Mesothelial cell of epicardium (in vitro differentiated cells): ENCODE measurements around the gene PDGFC. TPM values are rescaled to one million over a fixed set of nuclear protein-coding genes. Genes with fewer than 3 reads are reported as not detected.

Experiments used
- DNase-seq, 2 experiments: peaks; one replicate each; pipeline ENCODE4 v3.0.0; 2021; ENCODE audit warnings: low spot score in 2 of 2; ENCODE audit not compliant: unreplicated experiment in 2 of 2
- H3K27ac Mint-ChIP-seq: 2 replicates; pipeline ENCODE4 v1.8.0; 2021; ENCODE audit warnings: mixed read lengths
- H3K27me3 Mint-ChIP-seq: 2 replicates; pipeline ENCODE4 v1.8.0; 2021; ENCODE audit warnings: low read depth, mixed read lengths
- H3K36me3 Mint-ChIP-seq: 2 replicates; pipeline ENCODE4 v1.8.0; 2021; ENCODE audit warnings: mixed read lengths
- H3K4me1 Mint-ChIP-seq: 2 replicates; pipeline ENCODE4 v1.8.0; 2021; ENCODE audit warnings: mixed read lengths
- H3K4me3 Mint-ChIP-seq: 2 replicates; pipeline ENCODE4 v1.8.0; 2021; ENCODE audit warnings: mild to moderate bottlenecking, moderate library complexity, mixed read lengths
- H3K9me3 Mint-ChIP-seq: 2 replicates; pipeline ENCODE4 v1.8.0; 2021; ENCODE audit warnings: mixed read lengths
- total RNA-seq: library from RNA; stranded (reverse); gene quantifications from 3 replicates; pipeline ENCODE4 v1.2.1, GENCODE V29; 2021
- TF ChIP-seq, protein P1 (sequence below): fragments of 200-600 bp; sonication (generic); IDR thresholded peaks from one replicate; pipeline ENCODE4 v1.5.0; 2021; ENCODE audit warnings: antibody characterized with exemption; ENCODE audit not compliant: unreplicated experiment

Gene PDGFC
- total RNA-seq, 1 donor from 2014 or later, result 83.5 TPM

DNA sequence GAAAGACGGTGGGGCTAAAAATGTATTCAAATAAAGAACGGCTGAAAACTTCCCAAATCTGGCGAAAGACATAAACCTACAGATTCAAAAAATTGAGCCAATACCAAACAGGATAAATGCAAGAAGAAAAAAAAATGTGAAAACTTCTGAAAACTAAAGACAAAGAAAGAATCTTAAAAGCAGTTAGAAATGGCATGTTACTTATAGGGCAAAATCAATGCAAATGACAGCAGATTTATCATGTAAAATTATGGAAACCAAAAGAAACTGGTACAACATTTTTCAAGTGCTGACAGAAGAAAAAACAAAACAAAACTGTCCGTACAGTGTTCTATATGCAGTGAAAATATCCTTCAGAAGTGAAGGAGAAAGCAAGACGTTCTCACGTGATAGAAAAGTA lies 239.0 kb downstream of the PDGFC start:
- H3K36me3 Mint-ChIP-seq, result peaks cover 16% of the 10 kb centered on the region

DNA sequence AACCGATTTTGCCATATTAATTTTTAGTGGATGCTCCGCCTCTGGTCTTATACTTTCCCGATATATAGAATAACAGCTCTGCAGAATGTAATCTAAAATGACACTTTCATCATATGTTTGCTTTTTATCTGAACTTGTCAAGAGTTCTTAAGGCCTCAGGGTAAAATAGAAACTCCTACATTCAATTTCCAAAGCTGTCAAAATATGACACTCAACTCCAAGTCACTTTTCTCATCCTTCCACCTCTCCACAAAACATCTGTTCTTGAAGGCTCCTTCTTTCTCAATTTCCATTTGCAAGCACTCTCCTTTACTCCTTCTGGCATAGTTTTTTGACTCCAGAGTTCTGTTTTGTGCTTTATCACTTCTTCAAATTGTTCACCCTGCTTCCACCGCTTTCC lies 242.2 kb downstream of the PDGFC start:
- H3K4me3 Mint-ChIP-seq, result no peak overlapping the region
- TF ChIP-seq, protein P1, sequence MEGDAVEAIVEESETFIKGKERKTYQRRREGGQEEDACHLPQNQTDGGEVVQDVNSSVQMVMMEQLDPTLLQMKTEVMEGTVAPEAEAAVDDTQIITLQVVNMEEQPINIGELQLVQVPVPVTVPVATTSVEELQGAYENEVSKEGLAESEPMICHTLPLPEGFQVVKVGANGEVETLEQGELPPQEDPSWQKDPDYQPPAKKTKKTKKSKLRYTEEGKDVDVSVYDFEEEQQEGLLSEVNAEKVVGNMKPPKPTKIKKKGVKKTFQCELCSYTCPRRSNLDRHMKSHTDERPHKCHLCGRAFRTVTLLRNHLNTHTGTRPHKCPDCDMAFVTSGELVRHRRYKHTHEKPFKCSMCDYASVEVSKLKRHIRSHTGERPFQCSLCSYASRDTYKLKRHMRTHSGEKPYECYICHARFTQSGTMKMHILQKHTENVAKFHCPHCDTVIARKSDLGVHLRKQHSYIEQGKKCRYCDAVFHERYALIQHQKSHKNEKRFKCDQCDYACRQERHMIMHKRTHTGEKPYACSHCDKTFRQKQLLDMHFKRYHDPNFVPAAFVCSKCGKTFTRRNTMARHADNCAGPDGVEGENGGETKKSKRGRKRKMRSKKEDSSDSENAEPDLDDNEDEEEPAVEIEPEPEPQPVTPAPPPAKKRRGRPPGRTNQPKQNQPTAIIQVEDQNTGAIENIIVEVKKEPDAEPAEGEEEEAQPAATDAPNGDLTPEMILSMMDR, result no peak
- no peak overlapping the region for H3K27ac Mint-ChIP-seq
- no peaks in the 10 kb centered on the region for H3K27me3 Mint-ChIP-seq
- peaks cover 5% of the 10 kb centered on the region for H3K4me1 Mint-ChIP-seq
- peaks cover 44% of the 10 kb centered on the region for H3K9me3 Mint-ChIP-seq
- peaks cover 16% of the 10 kb centered on the region for H3K36me3 Mint-ChIP-seq
- DNase-seq, result no peak

More for the DNA sequence above, 239.0 kb downstream of the PDGFC start:
- DNase-seq, result no peak
- H3K9me3 Mint-ChIP-seq, result peaks cover 47% of the 10 kb centered on the region
- TF ChIP-seq, protein P1, result no peak
- H3K4me1 Mint-ChIP-seq, result peaks cover 9% of the 10 kb centered on the region
- no peaks in the 10 kb centered on the region for H3K27me3 Mint-ChIP-seq
- no peak overlapping the region for H3K4me3 Mint-ChIP-seq
- no peak overlapping the region for H3K27ac Mint-ChIP-seq

DNA sequence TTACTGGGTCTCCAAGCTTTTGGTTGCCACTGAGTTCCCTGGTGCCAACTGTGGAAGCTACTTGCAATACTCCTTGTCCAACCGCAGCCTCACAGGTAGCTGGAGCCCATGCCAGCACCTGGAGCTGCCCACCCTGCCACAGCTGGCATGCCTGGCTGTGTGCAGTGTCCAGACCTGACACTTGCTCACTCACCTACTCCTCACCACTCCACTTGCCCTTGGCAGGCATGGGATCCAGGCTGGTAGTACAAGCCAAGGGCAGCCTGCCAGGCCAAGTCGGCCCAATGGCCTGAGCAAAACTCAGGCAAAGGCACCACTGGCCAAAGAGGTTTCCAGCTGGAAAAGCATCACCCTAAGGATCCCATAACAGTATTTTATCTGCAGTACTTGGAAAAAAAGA lies 246.3 kb downstream of the PDGFC start:
- H3K27me3 Mint-ChIP-seq, result no peaks in the 10 kb centered on the region
- no peak overlapping the region for H3K27ac Mint-ChIP-seq
- H3K4me3 Mint-ChIP-seq, result no peak overlapping the region
- peaks cover 3% of the 10 kb centered on the region for H3K36me3 Mint-ChIP-seq
- H3K9me3 Mint-ChIP-seq, result peaks cover 12% of the 10 kb centered on the region
- DNase-seq, result no peak
- TF ChIP-seq, protein P1, result no peak
- peaks cover 19% of the 10 kb centered on the region for H3K4me1 Mint-ChIP-seq

DNA sequence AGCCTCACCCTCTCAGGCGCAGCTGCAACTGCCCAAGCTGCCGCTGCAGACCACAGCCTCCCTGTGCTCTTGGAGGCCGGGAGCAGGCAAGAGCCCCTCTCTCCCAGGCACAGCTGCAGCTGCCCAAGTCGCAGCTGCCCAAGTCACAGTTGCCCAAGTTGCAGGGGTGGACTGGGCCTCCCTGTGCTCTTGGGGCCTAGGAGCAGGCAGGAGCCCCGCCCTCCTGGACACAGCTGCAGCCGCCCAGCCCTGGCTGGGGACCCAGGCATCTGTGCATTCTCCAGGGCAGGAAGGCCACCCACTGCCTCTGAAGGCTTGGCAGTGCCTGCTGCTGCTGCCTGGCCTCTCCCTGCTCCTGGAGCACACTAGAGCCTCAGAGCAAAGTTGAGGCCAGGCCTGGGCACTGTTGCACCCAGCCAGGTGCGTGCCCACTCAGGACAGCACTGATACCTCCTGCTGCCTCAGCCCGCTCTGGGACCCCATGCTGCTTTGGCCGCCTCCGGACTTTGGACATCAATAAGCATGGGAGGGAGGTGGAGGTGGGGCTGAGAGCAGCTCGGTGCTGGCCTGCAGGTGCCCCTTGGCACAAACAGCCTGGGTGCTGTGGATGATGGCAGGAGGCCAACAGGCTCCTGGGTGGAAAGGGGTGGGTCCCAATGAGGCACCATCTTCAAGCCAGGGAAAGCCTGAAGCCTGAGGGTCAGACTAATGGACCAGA lies 247.5 kb downstream of the PDGFC start:
- Mint-ChIP-seq H3K27me3 (no peaks in the 10 kb centered on the region), H3K27ac (no peak overlapping the region), H3K9me3 (peaks cover 5% of the 10 kb centered on the region), H3K4me3 (no peak overlapping the region), H3K36me3 (peaks cover 3% of the 10 kb centered on the region), H3K4me1 (peaks cover 19% of the 10 kb centered on the region)
- DNase-seq, result no peak
- TF ChIP-seq, protein P1, result no peak

DNA sequence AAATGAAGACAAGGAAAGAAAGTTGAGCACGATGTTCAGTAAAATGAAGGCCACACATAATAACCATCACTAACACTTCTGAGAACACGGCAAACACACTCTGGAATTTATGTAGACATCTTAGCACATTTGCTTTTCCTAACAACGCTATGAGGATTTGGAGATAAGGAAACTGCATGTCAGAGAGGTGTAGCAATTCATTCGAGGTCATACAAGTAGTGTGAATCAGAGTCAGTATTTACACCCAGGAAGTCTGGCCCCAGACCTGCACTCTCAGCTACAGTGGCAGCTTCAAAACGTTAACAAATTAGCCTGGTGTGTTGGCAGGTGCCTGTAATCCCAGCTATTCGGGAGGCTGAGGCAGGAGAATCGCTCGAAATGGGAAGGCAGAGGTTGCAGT lies 253.4 kb downstream of the PDGFC start:
- peaks cover 4% of the 10 kb centered on the region for H3K9me3 Mint-ChIP-seq
- no peaks in the 10 kb centered on the region for H3K27me3 Mint-ChIP-seq
- DNase-seq, result no peak
- H3K4me1 Mint-ChIP-seq, result peaks cover 28% of the 10 kb centered on the region
- H3K27ac Mint-ChIP-seq, result no peak overlapping the region
- TF ChIP-seq, protein P1, result no peak
- no peaks in the 10 kb centered on the region for H3K36me3 Mint-ChIP-seq
- H3K4me3 Mint-ChIP-seq, result no peak overlapping the region
